Astrocyte of the cerebellum (primary cell): ENCODE measurements around the gene CCDC92.

Source experiments
- DNase-seq: peaks from one replicate; pipeline ENCODE4 v3.0.0-alpha.2; 2011; ENCODE audit warnings: low read depth
- H3K4me3 ChIP-seq: 2 replicates; pipeline ENCODE4 v1.5.1; 2011; ENCODE audit warnings: mild to moderate bottlenecking, low read depth, low read length, moderate library complexity
- CTCF ChIP-seq: IDR thresholded peaks from 2 replicates; pipeline ENCODE4 v1.5.1; 2012; ENCODE audit warnings: low read length, low read depth, moderate library complexity, mild to moderate bottlenecking; ENCODE audit errors: missing control alignments
- in situ Hi-C: cut with HindIII; loops from 2 replicates; pipeline ENCODE4 v1.10.0; 2017; ENCODE audit warnings: low sequenced_read_pairs

CCDC92 gene

GRCh38 chr12:123936471-123936870 is 36.2 kb downstream of the CCDC92 start:
- in situ Hi-C loops, result no loop called here
- no peak for TF ChIP-seq CTCF

DNA sequence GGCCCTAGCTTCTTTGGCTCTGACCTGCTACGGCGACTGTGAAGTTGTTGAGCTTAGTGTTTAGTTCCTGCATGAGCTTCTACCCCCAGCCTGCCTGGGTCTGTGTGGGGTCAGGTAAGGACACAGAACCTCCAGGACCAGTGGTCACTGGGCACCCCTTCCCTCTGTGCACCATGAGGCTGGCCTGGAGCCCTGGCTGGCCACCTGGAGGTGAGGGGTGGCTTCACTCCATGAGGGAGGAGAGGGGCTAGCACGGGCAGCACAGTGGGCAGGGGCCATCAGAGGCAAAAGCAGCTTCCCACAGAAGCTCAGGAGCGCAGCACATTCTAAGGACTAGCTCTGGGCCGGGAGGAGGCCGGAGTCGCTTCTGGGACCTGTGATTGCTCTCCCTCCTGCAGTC is 36.7 kb downstream of the CCDC92 start:
- DNase-seq, result no peak
- TF ChIP-seq CTCF, result no peak
- in situ Hi-C loops, result no loop called here
- no peak overlapping the region for H3K4me3 ChIP-seq

More at GRCh38 chr12:123936471-123936870, 36.2 kb downstream of the CCDC92 start:
- DNase-seq, result no peak
- H3K4me3 ChIP-seq, result no peak overlapping the region

GRCh38 chr12:123934829-123935228 is 37.8 kb downstream of the CCDC92 start:
- H3K4me3 ChIP-seq, result no peak overlapping the region
- TF ChIP-seq CTCF, result no peak
- in situ Hi-C loops, result no loop called here
- DNase-seq, result no peak

DNA sequence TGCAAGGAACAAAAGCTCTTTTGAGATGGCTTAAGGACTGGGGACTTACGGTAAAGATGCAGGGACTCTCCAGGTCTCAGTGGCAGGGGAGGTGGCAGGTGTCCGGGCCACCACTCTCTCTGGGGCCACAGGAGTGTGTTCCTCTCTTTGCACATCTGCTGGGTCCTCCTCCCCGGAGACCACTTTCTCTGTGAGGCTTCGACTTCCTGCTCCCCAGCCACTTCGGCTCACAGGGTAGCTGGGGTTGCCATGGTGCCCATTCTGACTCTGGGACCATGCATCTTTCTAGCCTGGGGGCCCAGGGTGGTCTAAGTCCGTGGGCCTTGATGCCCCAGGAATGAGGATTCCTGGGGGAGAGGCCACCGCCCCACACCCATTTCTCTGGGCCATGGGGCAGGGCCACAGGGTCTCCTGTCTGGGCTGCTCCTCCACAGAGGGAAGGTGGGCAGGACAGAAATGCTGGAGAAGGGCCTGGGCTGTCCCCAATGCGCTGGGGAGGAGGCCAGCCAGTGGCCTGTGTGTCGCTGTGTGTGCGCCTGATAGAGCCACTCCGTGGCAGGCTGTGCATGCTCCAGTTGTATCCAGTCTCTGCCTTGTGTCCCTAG is 38.5 kb downstream of the CCDC92 start:
- TF ChIP-seq CTCF, result no peak
- H3K4me3 ChIP-seq, result no peak overlapping the region
- in situ Hi-C loops, result no loop called here
- no peak for DNase-seq

- DNase-seq, result no peak
- H3K4me3 ChIP-seq, result no peak overlapping the region
- in situ Hi-C loops, result no loop called here
- TF ChIP-seq CTCF, result no peak
Measured at GRCh38 chr12:123933214-123933613, 39.4 kb downstream of the CCDC92 start.

GRCh38 chr12:123931686-123932321 is 40.8 kb downstream of the CCDC92 start:
- H3K4me3 ChIP-seq, result no peak overlapping the region
- no peak for TF ChIP-seq CTCF
- in situ Hi-C loops, result no loop called here
- no peak for DNase-seq
